ENCODE data around the gene PKD1. TPM values are rescaled to one million over a fixed set of nuclear protein-coding genes. Genes with fewer than 3 reads are reported as not detected.

The PKD1 gene
- total RNA-seq, 1 experiment from 2014 or later, result 137 TPM

- ATAC-seq (no peak), DNase-seq (ENCODE audit: low read depth, low spot score) (no peak)
- no peak for TF ChIP-seq SRF (IDR thresholded peaks at IDR 0.05; ENCODE audit: low read depth)
- TF ChIP-seq ZFX (IDR thresholded peaks at IDR 0.05), result no peak
- no peak for TF ChIP-seq CEBPB (IDR thresholded peaks at IDR 0.05; ENCODE audit: low read depth)
- no peak for TF ChIP-seq CTCF (IDR thresholded peaks at IDR 0.05 in 2 of 3, conservative IDR thresholded peaks at IDR 0.05 in 1 of 3; ENCODE audit: borderline replicate concordance in 1 of 3, insufficient read depth in 1 of 3, low read depth in 2 of 3, low read length in 2 of 3)
- no peak for TF ChIP-seq JUND (IDR thresholded peaks at IDR 0.05)
- no peak for TF ChIP-seq EGR1 (IDR thresholded peaks at IDR 0.05; ENCODE audit: low read depth)
- no peak for TF ChIP-seq SP1 (IDR thresholded peaks at IDR 0.05; ENCODE audit: low read depth)
- no peak for TF ChIP-seq YY1 (IDR thresholded peaks at IDR 0.05; ENCODE audit: extremely low read depth, insufficient replicate concordance, low read depth, low read length)
- no peak for TF ChIP-seq SIN3A (IDR thresholded peaks at IDR 0.05; ENCODE audit: low read depth)
- TF ChIP-seq, protein P1, sequence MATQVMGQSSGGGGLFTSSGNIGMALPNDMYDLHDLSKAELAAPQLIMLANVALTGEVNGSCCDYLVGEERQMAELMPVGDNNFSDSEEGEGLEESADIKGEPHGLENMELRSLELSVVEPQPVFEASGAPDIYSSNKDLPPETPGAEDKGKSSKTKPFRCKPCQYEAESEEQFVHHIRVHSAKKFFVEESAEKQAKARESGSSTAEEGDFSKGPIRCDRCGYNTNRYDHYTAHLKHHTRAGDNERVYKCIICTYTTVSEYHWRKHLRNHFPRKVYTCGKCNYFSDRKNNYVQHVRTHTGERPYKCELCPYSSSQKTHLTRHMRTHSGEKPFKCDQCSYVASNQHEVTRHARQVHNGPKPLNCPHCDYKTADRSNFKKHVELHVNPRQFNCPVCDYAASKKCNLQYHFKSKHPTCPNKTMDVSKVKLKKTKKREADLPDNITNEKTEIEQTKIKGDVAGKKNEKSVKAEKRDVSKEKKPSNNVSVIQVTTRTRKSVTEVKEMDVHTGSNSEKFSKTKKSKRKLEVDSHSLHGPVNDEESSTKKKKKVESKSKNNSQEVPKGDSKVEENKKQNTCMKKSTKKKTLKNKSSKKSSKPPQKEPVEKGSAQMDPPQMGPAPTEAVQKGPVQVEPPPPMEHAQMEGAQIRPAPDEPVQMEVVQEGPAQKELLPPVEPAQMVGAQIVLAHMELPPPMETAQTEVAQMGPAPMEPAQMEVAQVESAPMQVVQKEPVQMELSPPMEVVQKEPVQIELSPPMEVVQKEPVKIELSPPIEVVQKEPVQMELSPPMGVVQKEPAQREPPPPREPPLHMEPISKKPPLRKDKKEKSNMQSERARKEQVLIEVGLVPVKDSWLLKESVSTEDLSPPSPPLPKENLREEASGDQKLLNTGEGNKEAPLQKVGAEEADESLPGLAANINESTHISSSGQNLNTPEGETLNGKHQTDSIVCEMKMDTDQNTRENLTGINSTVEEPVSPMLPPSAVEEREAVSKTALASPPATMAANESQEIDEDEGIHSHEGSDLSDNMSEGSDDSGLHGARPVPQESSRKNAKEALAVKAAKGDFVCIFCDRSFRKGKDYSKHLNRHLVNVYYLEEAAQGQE (IDR thresholded peaks at IDR 0.05; ENCODE audit: low read depth), result no peak
- no peak for TF ChIP-seq TCF7L2 (IDR thresholded peaks at IDR 0.05; ENCODE audit: borderline replicate concordance, extremely low read depth, insufficient read depth, insufficient read length)
- TF ChIP-seq, protein P2, sequence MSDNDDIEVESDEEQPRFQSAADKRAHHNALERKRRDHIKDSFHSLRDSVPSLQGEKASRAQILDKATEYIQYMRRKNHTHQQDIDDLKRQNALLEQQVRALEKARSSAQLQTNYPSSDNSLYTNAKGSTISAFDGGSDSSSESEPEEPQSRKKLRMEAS (IDR thresholded peaks at IDR 0.05), result no peak
- no peak for TF ChIP-seq POLR2AphosphoS5 (IDR thresholded peaks at IDR 0.05; ENCODE audit: low read depth, low read length)
- TF ChIP-seq, protein P3, sequence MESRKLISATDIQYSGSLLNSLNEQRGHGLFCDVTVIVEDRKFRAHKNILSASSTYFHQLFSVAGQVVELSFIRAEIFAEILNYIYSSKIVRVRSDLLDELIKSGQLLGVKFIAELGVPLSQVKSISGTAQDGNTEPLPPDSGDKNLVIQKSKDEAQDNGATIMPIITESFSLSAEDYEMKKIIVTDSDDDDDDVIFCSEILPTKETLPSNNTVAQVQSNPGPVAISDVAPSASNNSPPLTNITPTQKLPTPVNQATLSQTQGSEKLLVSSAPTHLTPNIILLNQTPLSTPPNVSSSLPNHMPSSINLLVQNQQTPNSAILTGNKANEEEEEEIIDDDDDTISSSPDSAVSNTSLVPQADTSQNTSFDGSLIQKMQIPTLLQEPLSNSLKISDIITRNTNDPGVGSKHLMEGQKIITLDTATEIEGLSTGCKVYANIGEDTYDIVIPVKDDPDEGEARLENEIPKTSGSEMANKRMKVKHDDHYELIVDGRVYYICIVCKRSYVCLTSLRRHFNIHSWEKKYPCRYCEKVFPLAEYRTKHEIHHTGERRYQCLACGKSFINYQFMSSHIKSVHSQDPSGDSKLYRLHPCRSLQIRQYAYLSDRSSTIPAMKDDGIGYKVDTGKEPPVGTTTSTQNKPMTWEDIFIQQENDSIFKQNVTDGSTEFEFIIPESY (IDR thresholded peaks at IDR 0.05; ENCODE audit: extremely low read depth, insufficient replicate concordance, low read length), result no peak
- no peak for TF ChIP-seq POLR2A (IDR thresholded peaks at IDR 0.05; ENCODE audit: borderline replicate concordance, extremely low read depth, insufficient read depth, insufficient read length)
- TF ChIP-seq FOSL1 (IDR thresholded peaks at IDR 0.05; ENCODE audit: low read depth), result no peak
- TF ChIP-seq CBX3 (IDR thresholded peaks at IDR 0.05; ENCODE audit: low read depth), result no peak
- Histone ChIP-seq H3K9ac (ENCODE audit: low read length) (no peak overlapping the region), H3K4me2 (ENCODE audit: low read length) (no peak overlapping the region), H3K9me3 (ENCODE audit: control insufficient read depth in 1 of 2, insufficient read depth in 1 of 2, low read depth in 1 of 2, low read length in 2 of 2) (no peaks in the 10 kb centered on the region), H4K20me1 (ENCODE audit: insufficient read depth) (no peaks in the 10 kb centered on the region), H3K9me2 (ENCODE audit: insufficient read depth) (no peaks in the 10 kb centered on the region), H3K36me3 (ENCODE audit: control insufficient read depth in 1 of 2, insufficient read depth in 2 of 2, low read length in 2 of 2) (peaks cover 8 to 37% of the 10 kb centered on the region in 2 experiments; a peak in 2 of 4 replicates), H2AFZ (ENCODE audit: low read depth, low read length, poor library complexity, severe bottlenecking) (no peak overlapping the region), H3K4me1 (ENCODE audit: control insufficient read depth in 1 of 2, insufficient read depth in 2 of 2, low read length in 2 of 2) (peaks cover 0 to 5% of the 10 kb centered on the region in 2 experiments; a peak in 1 of 4 replicates), H3K27me3 (ENCODE audit: insufficient read depth, low read length) (no peaks in the 10 kb centered on the region), H3K79me2 (ENCODE audit: insufficient read depth, low read length) (no peaks in the 10 kb centered on the region), H3K27ac (ENCODE audit: low read depth, low read length) (no peak overlapping the region), H3K4me3 (replicated peaks in 1 of 2; ENCODE audit: low read depth in 1 of 2, low read length in 2 of 2) (no peak overlapping the region)
- no TSS peak for BruUV-seq (replicated peaks)
- ChIA-PET POLR2A (no interaction called here), CTCF (no interaction called here), RAD21 (ENCODE audit: low non-redundant PET in 1 of 2, low total read pairs in 2 of 2, uncharacterized antibody in 2 of 2, unreplicated experiment in 2 of 2) (no interaction called here)
- intact Hi-C loops (cut with micrococcal nuclease), result no loop called here
These were observed 38.2 kb upstream of the PKD1 start for GRCh38 chr16:2173916-2174315.

Measured in HCT116 (cell line).